HG03103 (cell line): ENCODE results near the gene SPATA16.
"Not testable (repeated sequence)": the region's sequence is repeated elsewhere in the genome, so short reads cannot be mapped to it uniquely, and the experiment has no call there.

ENCODE experiments used
- ATAC-seq: cut with Tn5 transposase; IDR thresholded peaks from one replicate; pipeline ENCODE4 v1.9.1; 2021; ENCODE audit warnings: low read depth; ENCODE audit not compliant: unreplicated experiment

The SPATA16 gene

DNA sequence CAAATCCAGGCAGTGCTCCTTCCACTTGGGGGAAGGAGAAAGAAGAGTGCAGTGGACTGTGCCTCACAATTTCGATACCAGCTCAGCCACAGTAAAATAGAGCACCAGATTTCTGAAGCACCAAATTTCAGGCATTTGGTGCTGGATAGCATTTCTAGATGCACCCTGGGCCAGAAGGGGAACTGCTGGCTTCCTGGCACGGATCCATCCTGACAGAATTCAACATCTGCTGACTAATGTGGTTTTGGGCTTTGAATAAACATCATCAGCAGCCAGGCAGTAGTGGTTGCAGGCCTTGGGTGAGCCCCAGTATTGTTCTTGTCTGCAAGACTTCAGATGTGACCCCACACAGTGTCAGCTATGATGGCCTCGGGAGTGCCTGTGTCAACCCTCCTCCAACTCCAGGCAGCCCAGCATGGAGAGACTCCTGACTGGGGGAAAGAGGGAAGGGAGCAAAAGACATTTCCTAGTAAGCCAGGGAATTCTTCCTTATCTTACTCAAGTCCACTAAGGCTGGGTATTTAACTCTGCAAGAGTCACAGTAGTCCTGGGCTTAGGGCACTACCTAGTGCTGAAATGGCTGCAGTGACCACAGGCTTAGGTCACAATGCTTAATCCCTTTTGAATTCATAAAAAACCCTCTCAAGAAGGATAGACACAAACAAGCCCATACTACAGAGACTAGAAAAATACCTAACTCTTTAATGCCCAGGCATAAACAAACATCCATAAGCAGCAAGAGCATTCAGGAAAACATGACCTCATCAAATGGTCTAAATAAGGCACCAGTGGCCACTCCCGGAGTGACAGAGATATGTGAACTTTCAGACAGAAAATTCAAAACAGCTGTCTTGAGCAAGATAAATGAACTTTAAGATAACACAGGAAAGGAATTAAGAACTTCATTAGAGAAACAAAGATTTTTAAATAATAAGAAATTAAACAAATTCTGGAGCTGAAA lies 74.7 kb downstream of the SPATA16 start:
- no peak for ATAC-seq

DNA sequence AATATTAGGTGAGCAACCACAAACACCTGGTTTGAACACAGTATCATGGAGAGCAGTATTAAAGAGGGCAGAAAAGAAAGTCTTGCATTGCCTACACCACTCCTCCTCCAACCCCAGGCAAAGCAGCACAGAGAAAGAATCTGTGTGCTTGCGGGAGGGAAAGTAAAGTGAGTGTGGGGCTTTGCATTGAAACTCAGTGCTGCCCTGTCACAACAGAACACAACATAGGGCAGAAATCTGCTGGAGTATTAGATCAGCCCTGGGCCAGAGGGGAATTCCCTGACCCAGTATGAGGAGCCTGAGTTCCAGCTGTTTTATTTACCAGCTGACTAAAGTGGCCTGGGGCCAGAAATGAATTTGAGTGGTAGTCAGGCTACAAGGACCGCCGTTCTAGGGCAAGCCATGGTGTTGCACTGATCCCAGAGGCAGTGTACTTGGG lies 75.5 kb downstream of the SPATA16 start:
- ATAC-seq: no peak

DNA sequence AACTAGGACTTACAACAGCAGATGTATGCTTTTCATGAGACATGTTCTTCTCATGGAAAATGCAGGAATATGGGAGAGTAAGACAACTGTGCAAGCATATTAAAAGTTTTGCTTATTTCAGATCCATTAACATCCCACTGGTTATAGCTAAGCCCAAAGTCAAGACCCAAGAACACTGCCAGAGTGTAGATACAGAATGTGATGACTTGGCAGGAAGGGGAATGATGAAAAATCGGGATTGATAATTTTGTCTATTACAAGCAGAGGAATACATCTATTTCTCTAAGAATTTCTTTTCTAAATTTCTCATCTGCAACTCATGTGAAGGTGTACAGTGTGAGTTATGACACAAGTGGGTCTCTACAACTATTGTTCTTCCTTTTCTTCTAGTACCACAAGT lies 76.4 kb downstream of the SPATA16 start:
- ATAC-seq: no peak

DNA sequence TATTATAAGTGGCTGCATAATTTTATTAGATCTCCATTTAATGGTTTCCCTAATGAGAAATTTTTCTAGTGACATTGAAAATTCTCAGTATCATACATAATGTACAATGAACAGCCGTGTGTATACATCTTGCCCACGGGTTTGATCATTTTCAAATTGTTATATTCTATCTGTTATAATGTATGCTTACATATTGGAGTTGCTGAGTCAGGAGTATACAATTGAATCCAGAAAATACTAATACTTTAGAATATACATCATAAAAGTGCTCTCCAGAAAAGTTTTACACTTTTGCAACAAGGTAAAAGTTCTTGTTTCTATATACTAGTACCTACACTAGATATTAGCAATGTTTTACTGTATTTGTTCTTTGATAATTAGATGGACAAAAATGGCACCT lies 82.8 kb downstream of the SPATA16 start:
- no peak for ATAC-seq

DNA sequence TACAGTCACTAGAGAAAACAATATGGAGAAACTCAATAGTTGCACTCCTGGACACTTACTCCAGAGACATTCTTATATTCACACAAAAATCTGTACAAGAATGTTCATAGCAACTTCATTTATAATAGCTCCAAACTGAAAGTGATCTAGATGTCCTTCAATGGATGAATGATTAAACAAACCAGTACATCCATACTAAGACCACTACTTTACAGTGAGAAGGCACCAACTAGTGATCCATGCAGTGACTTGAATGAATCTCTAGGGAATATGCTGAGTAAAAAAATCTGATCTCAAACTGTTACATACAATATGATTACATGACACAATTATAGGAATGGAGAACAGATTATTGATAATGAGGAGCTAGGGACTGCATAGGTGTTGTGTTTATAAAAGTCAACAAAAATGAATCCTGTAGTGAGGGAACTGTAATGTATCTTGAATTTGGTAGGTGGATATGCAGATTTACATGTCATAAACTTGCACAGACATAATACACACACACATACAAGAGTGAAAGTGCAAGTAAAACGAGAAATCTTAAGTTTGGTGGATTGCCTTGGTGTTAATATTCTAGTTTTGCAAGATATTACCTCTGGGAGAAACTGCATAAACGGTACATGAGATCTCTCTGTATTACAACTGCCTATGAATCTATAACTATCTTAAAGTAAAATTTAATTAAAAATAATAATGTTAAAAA lies 85.7 kb downstream of the SPATA16 start:
- no peak for ATAC-seq

DNA sequence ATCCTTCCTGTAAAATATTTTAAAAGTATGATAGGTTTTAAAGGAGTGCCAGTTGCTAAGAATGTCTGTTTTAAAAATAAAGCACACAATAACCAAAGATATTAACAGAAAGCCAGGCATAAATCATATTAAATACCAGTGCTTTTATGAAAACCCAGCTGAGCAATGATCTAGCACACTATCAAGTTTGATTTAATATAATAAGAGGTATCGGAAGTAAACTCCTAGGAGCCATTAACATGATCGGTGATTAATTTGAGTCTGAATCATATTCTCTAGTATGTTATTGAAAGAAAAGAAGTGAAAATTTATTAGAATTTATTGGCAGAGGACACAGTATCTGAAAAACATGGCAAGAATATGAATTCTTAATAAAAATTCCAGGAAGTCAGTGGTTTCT lies 91.7 kb downstream of the SPATA16 start:
- no peak for ATAC-seq

DNA sequence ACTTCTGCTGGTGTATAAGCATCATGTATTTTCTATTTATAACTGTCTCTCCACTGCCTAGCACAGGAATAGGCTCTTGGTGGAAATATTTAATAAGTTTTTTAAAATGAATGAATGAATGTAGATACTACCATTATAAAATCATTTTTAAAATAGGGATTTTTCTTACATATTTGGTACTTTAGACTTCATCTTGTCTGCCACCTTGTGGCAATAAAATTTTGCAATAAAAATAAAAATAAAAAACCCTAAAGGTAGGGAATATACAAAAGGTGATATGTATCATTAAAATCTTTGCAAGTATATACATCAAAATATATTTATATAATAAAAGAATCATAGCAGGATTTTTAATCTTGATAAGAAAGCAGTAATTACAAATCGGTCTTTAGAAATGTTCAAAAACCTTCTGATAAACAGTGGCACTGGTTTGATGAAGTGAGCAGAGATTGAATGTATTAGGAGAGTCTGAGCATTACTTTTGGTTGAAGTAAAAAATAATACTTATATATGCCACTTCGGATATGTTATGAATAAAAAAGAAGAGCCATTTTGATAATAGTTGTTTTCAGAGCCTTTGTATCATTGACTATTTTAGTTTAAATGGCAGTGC lies 95.2 kb downstream of the SPATA16 start:
- ATAC-seq: no peak

DNA sequence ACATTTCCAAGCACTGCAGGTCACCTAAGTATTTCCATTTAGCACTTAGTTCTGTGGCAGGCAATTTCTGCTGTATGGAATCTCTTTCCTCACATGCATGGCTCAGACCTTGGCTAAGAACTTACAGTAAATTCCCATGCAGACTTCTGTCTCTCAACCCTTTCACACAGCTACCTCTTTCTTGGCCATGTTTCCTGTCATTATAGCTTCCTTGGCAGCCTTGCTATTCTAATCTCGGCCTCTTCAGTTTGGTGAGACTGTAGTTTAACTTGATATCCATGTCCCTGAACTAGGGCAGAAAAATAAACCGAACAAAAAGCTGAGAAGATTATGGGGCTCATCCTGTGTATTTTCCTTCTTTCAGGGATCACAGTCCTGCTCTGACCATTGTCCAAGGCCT lies 96.0 kb downstream of the SPATA16 start:
- no peak for ATAC-seq

DNA sequence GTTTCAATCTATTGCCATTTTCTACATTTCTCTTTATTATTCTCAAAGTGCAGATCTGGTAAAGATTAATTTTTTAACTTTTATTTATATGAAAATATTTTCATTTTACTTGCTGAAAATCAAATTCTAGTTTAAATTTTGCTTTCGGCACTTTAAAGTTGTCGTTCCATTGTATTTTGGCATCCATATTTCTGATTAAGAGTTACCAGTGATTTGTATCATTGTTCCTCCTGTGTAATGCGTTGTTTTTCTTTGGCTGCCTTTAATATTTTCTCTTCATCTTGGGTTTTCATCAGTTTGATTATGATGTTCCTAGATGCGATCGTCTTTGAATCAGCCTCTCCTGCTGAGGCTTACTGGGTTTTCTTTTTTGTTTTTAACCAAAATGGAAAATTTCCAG lies 97.3 kb downstream of the SPATA16 start:
- ATAC-seq: no peak

DNA sequence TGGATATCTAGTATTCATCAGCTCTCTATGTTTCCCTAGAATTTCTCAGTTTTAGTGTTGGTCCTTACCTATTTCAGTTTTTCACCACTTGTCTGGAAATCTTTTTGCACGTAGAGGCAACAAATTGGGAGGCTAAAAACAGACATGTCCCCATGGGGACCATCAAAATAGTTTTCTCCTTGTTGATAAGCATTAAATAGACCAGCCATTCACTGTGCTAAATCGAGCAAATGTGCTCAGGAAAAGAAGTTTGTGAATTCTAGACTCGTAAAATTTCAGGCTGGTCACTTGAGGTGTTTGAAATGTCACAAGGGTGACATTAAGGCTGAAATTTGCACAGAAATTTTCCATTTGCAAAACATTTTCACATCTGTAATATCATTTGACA lies 102.6 kb downstream of the SPATA16 start:
- no peak for ATAC-seq

DNA sequence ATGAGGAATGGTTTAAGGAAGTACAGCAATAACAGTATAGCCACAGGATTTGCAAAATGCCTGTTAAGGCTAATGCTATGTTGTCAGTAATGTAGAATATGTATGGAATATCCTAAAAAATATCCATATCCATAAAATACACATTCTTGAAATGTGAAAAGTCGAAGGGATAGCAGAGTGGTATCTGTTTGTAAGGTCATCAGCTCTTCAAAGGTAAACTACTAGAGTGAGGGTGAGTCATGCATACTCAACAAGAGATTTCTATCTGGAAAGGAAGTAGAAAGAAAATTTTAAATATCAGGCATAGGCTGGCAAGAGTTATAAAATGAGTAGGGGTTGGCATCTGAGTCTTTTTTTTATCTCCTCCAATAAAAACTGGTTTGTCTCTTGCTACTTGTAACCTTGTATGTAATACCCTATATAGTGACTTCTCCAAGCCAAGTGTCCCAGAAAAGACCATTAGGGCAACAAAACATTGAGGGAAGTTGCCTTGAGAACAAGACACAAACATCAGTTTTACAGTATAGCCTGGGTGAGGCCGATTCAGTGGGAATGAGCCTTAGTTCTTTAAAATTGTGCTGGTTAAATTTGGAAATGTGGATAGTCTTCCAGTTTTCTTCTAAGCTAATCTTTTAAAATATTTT lies 103.1 kb downstream of the SPATA16 start:
- no peak for ATAC-seq

DNA sequence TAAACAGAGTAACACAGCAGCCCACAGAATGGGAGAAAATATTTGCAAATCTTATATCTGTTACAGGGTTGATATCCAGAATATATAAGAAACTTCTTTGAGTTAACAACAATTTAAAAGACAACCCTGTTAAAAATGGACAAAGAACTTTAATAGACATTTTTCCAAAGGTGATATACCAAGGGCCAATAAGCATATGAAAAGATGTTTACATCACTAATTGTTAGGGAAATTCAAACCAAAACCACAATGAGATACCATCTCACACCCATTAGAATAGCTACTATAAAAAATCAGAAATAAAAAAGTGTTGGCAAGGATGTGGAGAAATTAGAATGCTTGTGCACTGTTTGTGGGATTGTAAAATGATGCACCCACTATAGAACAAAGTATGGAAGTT lies 110.8 kb downstream of the SPATA16 start:
- no peak for ATAC-seq

DNA sequence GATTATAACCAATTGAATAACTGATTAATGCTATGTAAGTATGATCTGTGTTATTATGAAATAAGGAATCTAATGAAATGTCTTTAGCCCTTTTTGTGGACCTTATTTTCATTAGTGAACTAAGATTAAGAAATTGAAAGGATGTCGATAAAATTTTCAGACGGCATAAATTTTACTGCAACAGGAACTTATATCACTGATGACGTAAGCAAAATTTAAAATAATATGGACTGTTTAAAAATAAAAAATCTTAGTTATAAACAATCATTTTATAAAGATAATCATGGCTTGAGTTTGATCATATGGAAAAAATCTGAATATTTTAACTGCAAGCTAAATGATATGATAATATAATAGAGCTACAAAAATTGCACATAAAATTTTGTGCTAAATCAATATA lies 112.7 kb downstream of the SPATA16 start:
- no peak for ATAC-seq

DNA sequence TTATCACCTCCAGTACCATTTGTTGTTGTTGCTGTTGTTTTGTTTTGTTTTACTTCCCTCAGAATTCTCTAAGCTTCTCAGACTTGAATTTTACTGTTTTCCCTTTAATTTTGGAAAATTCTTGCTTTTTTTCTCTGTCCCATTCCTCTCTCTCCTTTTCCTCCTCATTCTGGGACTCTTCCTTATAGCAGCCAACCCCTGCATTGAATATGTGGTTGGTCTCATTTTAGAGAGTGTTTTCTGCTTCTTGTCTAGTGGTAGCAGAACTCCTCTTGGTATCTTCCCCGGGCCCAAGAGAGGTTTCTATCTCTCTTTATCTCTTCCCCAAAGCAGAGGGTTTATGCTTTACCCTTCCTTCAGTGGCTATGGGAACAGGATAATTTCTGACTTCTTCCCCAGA lies 113.6 kb downstream of the SPATA16 start:
- ATAC-seq: no peak

DNA sequence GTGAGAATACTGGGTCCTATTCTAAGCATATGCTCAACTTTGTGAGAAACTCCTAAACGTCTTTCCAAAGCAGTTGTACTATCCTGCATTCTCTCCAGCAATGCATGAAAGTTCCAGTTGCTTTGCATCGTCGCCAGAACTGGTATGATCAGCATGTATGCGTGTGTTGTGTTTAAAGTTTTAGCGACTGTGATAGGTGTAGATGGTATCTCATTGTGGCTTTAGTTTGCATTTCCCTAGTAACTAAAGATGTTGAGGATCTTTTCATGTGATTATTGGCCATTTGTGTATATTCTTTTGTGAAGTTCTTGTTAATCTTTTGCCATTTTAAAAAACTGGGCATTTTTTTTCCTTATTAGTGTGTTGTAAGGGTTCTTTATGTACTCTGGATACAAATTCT lies 115.1 kb downstream of the SPATA16 start:
- no peak for ATAC-seq

DNA sequence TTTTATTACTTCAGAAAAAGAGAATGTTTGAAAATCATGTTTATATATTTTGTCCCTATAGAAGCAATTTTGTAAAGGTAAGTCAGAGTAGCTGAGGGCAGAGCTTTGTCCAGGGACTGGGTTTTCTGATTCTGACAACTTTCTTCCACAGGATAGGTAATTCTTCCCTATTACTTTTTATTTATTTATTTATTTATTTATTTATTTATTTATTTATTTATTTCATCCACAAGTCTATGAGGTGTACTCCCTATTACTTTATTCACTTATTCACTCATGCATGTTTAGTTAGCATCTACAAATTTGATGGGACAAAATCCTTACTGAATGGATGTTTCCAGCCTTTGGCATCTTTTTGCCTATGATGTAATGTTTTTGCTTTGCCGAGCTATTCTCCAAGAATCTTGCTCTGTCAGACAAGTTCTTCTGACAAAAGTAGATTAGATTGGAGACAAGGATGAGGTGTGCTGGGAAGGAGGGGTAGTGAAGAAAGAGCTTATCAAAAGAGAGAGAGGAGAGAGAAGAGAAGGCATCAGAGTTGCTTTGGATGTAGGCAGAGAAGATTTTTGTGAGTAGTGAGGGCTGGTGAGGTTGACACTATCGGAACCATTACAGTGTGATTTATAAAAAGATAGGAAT lies 119.4 kb downstream of the SPATA16 start:
- no peak for ATAC-seq

DNA sequence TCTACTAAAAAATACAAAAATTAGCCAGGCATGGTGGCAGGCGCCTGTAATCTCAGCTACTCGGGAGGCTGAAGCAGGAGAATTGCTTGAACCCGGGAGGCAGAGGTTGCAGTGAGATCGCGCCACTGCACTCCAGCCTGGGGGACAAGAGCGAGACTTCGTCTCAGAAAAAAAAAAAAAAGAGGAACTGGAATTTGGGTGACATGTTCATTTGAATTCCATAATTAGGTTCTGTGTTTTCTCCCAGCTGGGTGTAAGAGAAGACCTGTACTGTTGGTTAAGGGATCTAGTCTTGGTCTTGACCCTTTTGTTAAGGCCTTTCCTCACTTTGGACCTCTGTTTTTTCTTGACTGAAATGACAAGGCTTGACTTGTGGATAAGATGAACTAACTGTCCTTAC lies 120.9 kb downstream of the SPATA16 start:
- ATAC-seq: not testable (repeated sequence)

DNA sequence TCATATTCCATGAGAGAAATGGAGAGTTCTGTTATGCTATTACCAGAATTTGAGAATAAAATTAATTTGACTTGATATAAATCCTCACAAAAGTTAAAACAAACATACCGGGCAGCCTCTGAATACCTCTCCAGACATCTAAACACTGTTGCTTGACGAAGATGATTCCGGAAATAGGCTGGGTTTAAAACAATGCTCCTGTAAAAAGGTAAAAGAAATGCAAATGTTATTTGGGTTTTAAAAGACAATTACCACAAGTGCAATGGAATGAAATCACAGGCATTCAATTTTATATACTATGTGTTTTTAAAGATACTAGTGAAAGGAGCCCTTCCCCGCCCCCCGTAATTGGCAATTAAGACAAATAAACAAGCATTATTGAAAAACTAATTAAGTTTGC lies 121.7 kb downstream of the SPATA16 start:
- ATAC-seq: no peak

DNA sequence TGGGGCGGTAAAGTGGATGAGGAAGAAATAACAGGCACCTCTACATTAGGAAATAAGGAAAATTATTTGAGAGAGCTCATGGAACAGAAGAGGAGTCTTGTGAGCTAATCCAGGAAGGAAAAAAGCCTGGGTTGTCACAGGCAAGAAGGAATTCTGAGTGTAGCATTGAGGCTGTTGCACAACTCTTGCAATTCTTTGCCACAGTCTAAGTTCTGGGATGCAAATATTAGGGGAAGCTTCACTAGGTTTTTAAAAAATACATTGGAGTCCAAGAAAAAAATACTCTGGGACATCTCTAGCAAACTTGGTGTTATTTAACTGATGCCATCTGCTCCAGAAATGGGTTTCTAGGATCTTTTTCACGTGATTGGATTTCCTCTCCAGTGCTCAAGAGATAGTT lies 122.3 kb downstream of the SPATA16 start:
- no peak for ATAC-seq

DNA sequence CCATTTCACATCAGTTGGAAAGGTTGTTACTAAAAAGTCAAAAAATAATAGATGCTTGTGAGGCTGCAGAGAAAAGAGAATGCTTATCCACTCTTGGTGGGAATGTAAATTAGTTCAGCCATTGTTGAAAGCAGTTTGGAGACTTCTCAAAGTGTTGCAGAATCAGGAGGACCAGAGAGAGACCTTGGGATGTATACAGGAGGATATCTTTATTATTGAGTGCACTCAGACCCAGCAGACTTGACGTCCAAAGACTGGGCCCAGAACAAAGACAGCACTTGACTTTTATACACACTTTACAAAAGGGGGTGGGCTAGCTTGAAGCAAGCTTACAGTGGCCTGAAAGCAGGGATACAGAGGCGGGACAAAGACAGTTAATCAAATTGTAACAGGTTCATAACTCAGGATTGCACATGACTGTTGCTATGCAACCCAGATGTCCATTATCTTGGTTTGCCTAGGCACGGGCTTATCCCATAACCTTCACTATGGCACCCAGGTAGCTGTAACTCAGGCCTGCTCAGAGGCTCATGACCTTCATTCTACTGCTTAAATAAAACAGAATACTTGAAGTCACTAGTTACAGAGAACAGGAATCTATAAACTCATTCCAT lies 127.7 kb downstream of the SPATA16 start:
- ATAC-seq: no peak
